GM19043 (cell line): ENCODE measurements around the gene SIRPB1.
"Not testable (repeated sequence)": the region's sequence is repeated elsewhere in the genome, so short reads cannot be mapped to it uniquely, and the experiment has no call there.

Experiments used
- ATAC-seq: cut with Tn5 transposase; IDR thresholded peaks from one replicate; pipeline ENCODE4 v1.9.1; 2021; ENCODE audit warnings: low read depth; ENCODE audit not compliant: unreplicated experiment

Gene SIRPB1

DNA sequence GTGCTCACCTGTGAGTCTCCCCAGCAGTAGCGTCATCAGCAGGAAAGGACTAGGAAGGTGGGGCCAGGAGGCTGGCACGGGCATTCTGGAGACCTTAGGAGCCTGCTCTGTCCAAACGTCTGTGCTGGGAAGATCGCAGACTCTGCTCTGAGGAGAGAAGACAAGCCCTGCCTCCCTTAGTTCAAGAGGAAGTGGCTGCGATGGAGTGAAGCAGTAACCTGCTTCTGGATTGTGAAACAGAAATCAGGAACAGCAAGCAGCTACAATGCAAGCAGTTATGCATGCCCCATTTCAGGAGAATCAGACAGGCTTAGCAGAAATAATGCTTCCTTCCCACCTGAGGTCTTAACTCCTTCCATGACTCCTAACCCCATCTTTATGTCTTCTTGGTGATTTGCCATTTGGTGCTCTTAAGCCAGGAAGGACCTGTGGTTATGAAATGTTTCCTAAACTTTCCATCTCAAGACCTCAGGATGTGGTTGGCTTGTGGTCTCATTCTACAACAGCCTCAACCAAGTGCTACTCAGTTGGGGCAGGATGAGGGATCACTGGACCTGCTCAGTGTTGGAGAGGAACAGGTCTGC lies at the start of gene SIRPB1:
SIRPB1 (minus strand) TSS at position 149 of the 584 bp plus-strand sequence; CDS start at position 84, 65 bp downstream.
- ATAC-seq = no peak

- no peak for ATAC-seq
These were observed 49.5 kb upstream of the SIRPB1 start for GRCh38 chr20:1669304-1669703.

DNA sequence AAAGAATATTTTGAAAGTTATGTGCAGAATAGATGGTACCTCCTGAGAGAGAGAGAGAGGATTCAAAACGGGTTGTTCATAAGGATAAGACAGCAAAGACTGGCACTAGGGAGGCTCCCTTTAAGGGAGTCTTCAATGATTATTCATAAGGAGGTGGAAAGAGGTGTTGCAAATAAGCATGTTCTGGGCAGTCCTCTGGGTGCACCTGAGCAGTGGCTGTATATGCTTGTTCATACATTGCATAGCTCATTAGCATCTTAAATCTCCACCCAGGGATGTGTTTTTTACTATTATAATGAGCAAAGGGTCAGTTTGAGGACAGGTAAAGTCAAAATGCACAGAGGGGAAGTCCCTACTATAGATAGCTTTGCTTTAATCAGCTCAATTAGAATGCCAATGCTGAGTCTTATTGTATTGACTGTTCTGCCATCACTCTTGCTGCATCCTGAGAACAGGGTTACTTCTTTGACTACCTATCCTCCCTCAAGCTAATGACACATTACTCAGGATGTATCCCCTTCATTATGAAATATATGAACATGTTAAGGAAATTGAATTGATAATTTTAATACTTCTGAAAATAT lies 47.8 kb upstream of the SIRPB1 start:
- ATAC-seq = no peak

GRCh38 chr20:1666802-1667201 lies 47.0 kb upstream of the SIRPB1 start:
- no peak for ATAC-seq

DNA sequence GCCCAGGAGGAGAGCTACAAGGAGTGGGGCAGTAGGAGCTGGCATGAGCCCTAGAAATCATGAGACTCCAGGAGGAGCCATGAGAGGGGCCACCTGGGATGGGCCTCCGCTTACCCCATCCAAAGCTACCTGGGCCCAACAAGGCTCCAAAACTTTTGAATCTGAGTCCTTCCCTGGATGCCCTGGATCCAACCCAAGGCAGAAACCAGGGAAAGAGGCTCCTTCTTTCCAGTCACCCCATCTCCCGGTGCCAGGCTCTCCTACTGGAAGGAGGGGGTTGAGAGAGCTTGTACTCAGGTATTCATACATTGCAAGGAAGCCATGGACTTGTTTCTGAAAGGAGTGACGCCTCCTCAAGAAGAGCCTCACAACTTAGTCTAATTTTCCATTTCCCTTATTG lies 45.5 kb upstream of the SIRPB1 start:
- ATAC-seq = no peak

GRCh38 chr20:1664911-1665310 lies 45.1 kb upstream of the SIRPB1 start:
- no peak for ATAC-seq

- no peak for ATAC-seq
These were observed 44.1 kb upstream of the SIRPB1 start for GRCh38 chr20:1663917-1664316.

DNA sequence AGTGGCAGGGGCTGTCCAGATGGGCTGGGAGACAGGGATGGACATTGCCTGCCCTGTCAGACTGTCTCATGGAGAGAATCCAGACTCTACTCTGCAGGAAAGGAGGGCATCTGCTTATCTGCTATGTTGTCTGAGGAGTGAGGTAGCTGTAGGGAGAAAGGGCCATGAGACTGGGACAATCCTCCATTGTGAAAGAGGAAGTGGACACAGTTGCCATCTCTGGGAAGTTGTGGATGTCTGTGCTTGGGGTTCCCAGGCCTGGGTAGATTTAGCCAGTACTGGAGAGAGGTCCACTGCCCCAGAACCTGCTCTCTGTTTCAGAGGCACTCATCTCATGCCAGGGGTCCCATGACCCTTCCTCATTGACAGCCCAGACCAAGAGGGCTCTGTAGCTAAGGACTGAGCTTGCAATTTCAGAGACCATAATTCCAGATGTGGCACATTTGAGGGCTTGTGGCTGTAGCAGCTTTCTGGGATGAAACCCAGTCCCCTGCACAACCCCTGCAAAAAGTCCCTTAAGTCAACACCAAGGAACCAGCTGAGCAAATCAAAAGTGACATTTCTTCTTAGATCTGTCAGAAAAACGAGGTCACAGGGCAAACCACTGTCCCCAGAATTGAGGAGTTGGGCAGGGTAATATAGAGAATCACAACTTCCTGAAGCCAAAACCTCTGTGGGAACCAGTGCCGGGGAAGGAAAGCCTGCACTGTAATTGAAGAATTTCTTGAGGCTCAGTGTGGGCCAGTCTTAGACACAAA lies 41.9 kb upstream of the SIRPB1 start:
- ATAC-seq = no peak

GRCh38 chr20:1660246-1660645 lies 40.4 kb upstream of the SIRPB1 start:
- ATAC-seq = no peak

DNA sequence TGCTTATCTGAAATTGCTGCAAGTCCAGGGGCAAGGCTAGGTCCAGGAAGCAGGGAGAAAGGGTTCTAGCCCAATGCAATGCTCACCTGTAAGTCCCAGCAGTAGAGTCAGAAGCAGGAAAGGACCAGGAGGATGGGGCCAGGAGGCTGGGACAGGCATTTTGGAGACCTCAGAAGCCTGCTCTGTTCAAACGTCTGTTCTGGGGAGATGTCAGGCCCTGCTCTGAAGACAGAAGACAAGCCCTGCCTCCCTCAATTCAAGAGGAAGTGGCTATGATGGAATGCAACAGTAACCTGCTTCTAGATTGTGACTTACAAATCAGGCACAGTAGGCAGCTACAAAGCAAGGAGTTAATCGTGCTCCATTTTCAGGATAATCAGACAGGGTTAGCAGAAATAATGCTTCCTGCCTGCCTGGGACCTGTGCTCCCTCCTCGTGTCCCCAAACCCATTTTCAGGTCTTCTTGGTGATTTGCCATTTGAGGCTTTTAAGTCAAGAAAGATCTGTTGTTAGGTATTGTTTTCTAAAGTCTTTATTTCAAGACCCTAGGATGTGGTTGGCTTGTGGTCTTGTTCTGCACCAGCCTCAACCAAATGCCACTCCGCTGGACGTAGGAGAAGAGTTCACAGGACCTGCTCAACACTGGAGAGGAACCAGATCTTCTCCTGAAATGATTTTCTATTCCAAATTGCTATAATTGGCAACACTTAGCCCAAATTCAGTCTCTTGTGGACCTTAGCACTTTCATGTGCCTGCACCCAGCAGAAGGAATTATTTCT lies 37.9 kb upstream of the SIRPB1 start, which contains the start of gene SIRPG:
SIRPG (minus strand) TSS at position 224 of the 779 bp plus-strand sequence; CDS start at position 159, 65 bp downstream.
- no peak for ATAC-seq

DNA sequence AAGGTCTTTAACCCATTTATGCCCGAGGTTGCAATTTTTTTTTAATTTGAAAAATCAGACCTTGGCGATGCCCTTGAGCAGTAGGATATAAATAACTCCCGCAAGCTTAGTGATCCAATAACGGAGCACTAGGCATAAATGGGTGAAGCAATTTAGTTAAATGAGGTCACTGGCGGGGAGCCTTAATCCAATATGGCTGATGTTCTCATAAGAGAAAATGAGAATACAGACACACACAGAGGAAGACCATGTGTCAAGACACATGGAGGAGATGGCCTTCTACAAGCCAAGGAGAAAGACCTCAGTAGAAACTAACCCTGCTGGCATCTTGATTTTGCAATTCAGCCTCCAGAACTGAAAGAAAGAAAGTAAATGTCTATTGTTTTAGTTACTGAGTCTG lies 37.0 kb upstream of the SIRPB1 start:
- no peak for ATAC-seq

- no peak for ATAC-seq
These were observed 35.2 kb upstream of the SIRPB1 start for GRCh38 chr20:1654996-1655395.

GRCh38 chr20:1652960-1653359 lies 33.2 kb upstream of the SIRPB1 start:
- ATAC-seq = no peak

- no peak for ATAC-seq
These were observed 32.3 kb upstream of the SIRPB1 start for GRCh38 chr20:1652104-1652503.

DNA sequence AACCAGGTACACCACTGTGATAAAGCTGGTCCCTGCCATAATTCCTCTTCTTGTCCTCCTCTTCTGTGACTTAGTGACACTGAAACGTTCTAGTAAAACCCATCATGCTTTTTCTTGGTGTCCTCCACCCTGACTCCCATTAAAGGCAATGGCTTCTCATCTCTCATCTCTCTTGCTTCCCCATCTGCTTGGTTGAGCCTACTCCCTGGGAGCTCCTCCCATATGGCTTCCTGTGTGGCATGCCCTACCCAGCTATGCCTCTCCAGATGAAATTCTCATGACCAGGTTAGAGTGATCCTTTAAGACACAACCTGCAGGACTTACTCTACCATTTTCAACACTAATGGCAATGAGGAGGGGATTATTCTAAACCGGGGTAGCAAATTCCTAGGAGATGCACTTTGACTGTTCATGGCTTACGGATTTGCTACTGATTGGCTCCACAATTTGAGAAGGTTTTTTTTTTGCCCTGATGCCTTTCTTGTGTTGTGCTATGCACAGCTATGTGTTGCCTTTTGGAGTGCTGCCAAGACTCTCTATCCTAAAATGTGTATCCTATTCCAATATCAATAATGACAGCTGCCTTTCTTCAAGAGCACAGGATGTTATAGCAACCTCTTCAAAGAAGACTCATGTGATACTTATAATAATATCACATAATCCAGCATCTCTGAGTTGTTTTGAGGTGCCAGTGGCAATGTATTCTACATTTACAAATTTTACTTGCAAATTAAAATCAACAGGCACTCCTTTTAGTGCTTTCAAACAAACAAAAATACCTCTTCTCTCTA lies 31.7 kb upstream of the SIRPB1 start:
- no peak for ATAC-seq

GRCh38 chr20:1648101-1648500 lies 28.3 kb upstream of the SIRPB1 start:
- ATAC-seq = no peak

- ATAC-seq = no peak
These were observed 27.2 kb upstream of the SIRPB1 start for GRCh38 chr20:1646975-1647431.

DNA sequence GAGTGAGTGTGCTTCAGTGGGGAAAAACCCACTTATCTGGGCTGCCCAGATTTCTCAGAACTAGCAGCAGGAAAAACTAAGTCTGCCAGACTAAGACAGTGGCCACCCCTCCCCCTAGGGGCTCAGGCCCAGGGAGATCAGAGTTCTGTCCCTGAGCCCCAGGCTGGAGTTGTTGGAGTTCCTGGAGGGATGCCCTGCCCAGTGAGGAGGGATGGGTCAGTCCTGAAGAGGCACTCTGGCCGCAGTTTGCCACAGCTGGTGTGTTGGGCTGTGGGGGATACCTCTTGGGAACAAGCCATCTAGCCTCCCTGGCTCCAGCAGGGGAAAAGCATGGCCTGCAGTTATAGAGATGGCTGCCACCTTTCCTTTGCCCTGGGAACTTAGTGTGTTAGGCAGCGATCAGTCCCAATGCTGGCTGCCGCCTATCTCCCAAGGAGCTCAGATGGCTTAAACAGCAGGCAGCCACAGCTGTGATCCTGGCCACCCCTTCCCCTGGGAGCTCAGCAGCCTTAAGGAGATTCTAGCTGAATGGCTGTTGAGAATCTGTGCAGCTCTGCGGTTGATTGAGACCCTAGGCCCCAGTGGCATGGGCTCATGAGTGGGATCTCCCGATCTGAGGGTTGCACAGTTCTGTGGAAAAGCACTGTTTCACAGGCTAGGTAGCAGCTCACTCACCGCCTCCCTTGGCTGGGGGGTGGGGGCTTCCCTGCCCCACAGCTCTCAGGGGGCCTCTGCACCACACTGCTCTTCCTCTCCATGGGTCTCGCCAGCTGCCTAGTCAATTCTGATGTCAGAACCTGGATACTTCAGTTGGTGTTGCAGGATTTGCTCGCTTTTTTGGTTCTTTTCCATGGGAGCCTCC lies 24.5 kb upstream of the SIRPB1 start:
- no peak for ATAC-seq

- ATAC-seq = not testable (repeated sequence)
These were observed 18.8 kb upstream of the SIRPB1 start for GRCh38 chr20:1638643-1639042.
